SK-N-SH (cell line): Measurements from ENCODE around the gene RAPGEF4. TPM values are rescaled to one million over a fixed set of nuclear protein-coding genes. Genes with fewer than 3 reads are reported as not detected.
"Not testable (repeated sequence)": the region's sequence is repeated elsewhere in the genome, so short reads cannot be mapped to it uniquely, and the experiment has no call there.

Experiments used
- CTCF ChIA-PET: fragments of 300-600, 350-600 bp; formaldehyde crosslinking; extraction: SDS; loops from one replicate; lab custom pipeline; 2021; lab: Yijun Ruan, JAX
- POLR2A ChIA-PET: fragments of 350-600 bp; sonication (Branson Sonifier 250); formaldehyde crosslinking; extraction: SDS; loops from one replicate; lab custom pipeline; 2020; ENCODE audit warnings: antibody characterized with exemption, inconsistent platforms; lab: Yijun Ruan, JAX
- DNase-seq: peaks from one replicate; pipeline ENCODE4 v3.0.0; 2012
- H2AFZ ChIP-seq: fragments of 200-600 bp; sonication (generic); 2 replicates; pipeline ENCODE4 v1.8.1; 2016; ENCODE audit warnings: antibody characterized with exemption, mild to moderate bottlenecking, low read depth
- H3F3A ChIP-seq: fragments of 200-600 bp; sonication (generic); replicated peaks from 2 replicates; pipeline ENCODE3; 2016; ENCODE audit warnings: antibody characterized with exemption, mild to moderate bottlenecking; ENCODE audit not compliant: insufficient read depth
- H3K27ac ChIP-seq, 2 experiments: fragments of 200-500 bp in 1 of 2; fragments of 200-600 bp in 1 of 2; sonication (Bioruptor generic) in 1 of 2; sonication (generic), shearing (Covaris generic) in 1 of 2; 2 replicates each; pipeline versions ENCODE4 v1.5.1 to v1.6.1; 2014 to 2016; ENCODE audit warnings: low read depth in 2 of 2, inconsistent platforms in 1 of 2, low read length in 1 of 2, mild to moderate bottlenecking in 1 of 2, mixed read lengths in 1 of 2
- H3K27me3 ChIP-seq: fragments of 200-600 bp; sonication (generic), shearing (Covaris generic); 2 replicates; pipeline ENCODE4 v1.6.1; 2016; ENCODE audit warnings: mixed run types; ENCODE audit not compliant: insufficient read depth
- H3K36me3 ChIP-seq, 2 experiments: fragments of 200-500 bp in 1 of 2; fragments of 200-600 bp in 1 of 2; sonication (Bioruptor generic) in 1 of 2; sonication (generic) in 1 of 2; replicated peaks in 1 of 2; 2 replicates each; pipeline versions ENCODE3 to v1.5.1; 2014 to 2016; ENCODE audit warnings: low read length in 1 of 2, mild to moderate bottlenecking in 1 of 2; ENCODE audit not compliant: insufficient read depth in 2 of 2, control insufficient read depth in 1 of 2
- H3K4me1 ChIP-seq, 2 experiments: fragments of 200-500 bp in 1 of 2; fragments of 200-600 bp in 1 of 2; sonication (Bioruptor generic) in 1 of 2; sonication (generic), shearing (Covaris generic) in 1 of 2; 2 replicates each; pipeline versions ENCODE4 v1.5.1 to v1.6.1; 2014 to 2016; ENCODE audit warnings: low read depth in 1 of 2, low read length in 1 of 2, mixed run types in 1 of 2; ENCODE audit not compliant: insufficient read depth in 2 of 2, control insufficient read depth in 1 of 2
- H3K4me2 ChIP-seq: fragments of 200-600 bp; sonication (generic), shearing (Covaris generic); 2 replicates; pipeline ENCODE4 v1.6.1; 2017; ENCODE audit warnings: mixed run types
- H3K4me3 ChIP-seq, 2 experiments: fragments of 200-500 bp in 1 of 2; fragments of 200-600 bp in 1 of 2; sonication (Bioruptor generic) in 1 of 2; sonication (generic), shearing (Covaris generic) in 1 of 2; 2 replicates each; pipeline versions ENCODE4 v1.5.1 to v1.8.1; 2014 to 2016; ENCODE audit warnings: low read depth in 2 of 2, inconsistent platforms in 1 of 2, low read length in 1 of 2, mild to moderate bottlenecking in 1 of 2, mixed read lengths in 1 of 2, moderate library complexity in 1 of 2
- H3K79me2 ChIP-seq: fragments of 200-600 bp; sonication (generic); 2 replicates; pipeline ENCODE4 v1.8.1; 2017; ENCODE audit warnings: mild to moderate bottlenecking; ENCODE audit not compliant: insufficient read depth
- H3K9ac ChIP-seq: fragments of 200-600 bp; sonication (generic); 2 replicates; pipeline ENCODE4 v1.6.1; 2017; ENCODE audit warnings: mixed run types
- H3K9me2 ChIP-seq: fragments of 200-600 bp; sonication (generic); 2 replicates; pipeline ENCODE4 v1.6.1; 2017; ENCODE audit warnings: mixed run types
- H3K9me3 ChIP-seq: fragments of 200-600 bp; sonication (generic); 2 replicates; pipeline ENCODE4 v1.6.1; 2017; ENCODE audit warnings: mixed run types, mild to moderate bottlenecking, moderate library complexity
- H4K20me1 ChIP-seq: fragments of 200-600 bp; sonication (generic); 2 replicates; pipeline ENCODE4 v1.6.1; 2017; ENCODE audit warnings: mild to moderate bottlenecking, mixed run types; ENCODE audit not compliant: insufficient read depth
- CTCF ChIP-seq: fragments of 200-600 bp; sonication (generic); IDR thresholded peaks from 2 replicates; pipeline ENCODE4 v1.6.1; 2017; ENCODE audit warnings: antibody characterized with exemption, mild to moderate bottlenecking, moderate library complexity
- ELF1 ChIP-seq: IDR thresholded peaks from 2 replicates; pipeline ENCODE4 v1.4.0; 2012
- EZH2phosphoT487 ChIP-seq: fragments of 200-600 bp; sonication (generic); IDR thresholded peaks from 2 replicates; pipeline ENCODE4 v1.6.1; 2017; ENCODE audit warnings: low read depth, mixed run types, mild to moderate bottlenecking, antibody characterized with exemption, moderate library complexity, borderline replicate concordance
- GABPA ChIP-seq: IDR thresholded peaks from 2 replicates; pipeline ENCODE4 v1.4.0; 2012; ENCODE audit warnings: low read depth, mild to moderate bottlenecking
- MEF2A ChIP-seq: IDR thresholded peaks from 2 replicates; pipeline ENCODE4 v1.4.0; 2012; ENCODE audit warnings: low read depth, borderline replicate concordance
- MXI1 ChIP-seq: IDR thresholded peaks from 2 replicates; pipeline ENCODE4 v1.6.1; 2012; ENCODE audit warnings: mild to moderate bottlenecking, low read depth, low read length, improper control_type of control experiment
- NRF1 ChIP-seq: IDR thresholded peaks from 2 replicates; pipeline ENCODE4 v1.6.1; 2012; ENCODE audit warnings: low read depth, mild to moderate bottlenecking, low read length
- RXRA ChIP-seq: IDR thresholded peaks from 2 replicates; pipeline ENCODE4 v1.4.0; 2012; ENCODE audit warnings: low read depth, mild to moderate bottlenecking, borderline replicate concordance
- TEAD4 ChIP-seq: IDR thresholded peaks from 2 replicates; pipeline ENCODE4 v1.4.0; 2012; ENCODE audit warnings: mild to moderate bottlenecking, borderline replicate concordance; ENCODE audit not compliant: insufficient read depth
- ZBTB33 ChIP-seq: IDR thresholded peaks from 2 replicates; pipeline ENCODE4 v1.4.0; 2012; ENCODE audit warnings: low read depth, borderline replicate concordance
- whole genome bisulfite sequencing: methylation state at CpG from one replicate; pipeline ENCODE4 v1.1.6; 2017; ENCODE audit warnings: low lambda C conversion rate; 5-methylcytosine and 5-hydroxymethylcytosine counted together
- polyA plus RNA-seq, 3 experiments: library from polyadenylated mRNA; depleted of rRNA; stranded (reverse); fragments of >200 nt; gene quantifications; 2 replicates each; pipeline ENCODE4 v1.2.3, GENCODE V29; 2012

RAPGEF4 gene
- polyA plus RNA-seq, 1 of the 3 experiments (the other 2 are of a cell fraction), result 0.30 TPM

DNA sequence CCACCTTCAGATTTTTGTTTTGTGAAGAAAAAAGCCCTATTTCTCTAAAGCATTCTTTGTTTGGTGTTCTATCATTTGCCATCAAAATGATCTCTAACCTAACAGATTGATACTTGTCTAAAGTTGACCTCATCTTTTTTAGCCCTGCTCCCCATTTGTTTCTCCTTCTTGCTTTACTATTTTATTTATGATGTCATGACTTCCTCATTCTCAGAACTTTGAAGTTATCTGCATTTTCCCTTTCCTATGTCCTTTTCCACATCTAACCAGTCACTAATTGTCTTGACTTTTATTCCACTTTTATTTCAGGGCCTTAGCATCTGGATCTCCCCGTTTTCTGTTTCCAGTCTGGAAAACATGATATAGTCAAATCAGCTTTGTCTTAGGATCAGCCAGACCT, 8.3 kb downstream of the RAPGEF4 start:
- 18% methylated on average over 1 of the region's 1 CpG for WGBS
- CTCF ChIA-PET, result no interaction called here
- H3K27ac ChIP-seq, result no peak overlapping the region

DNA sequence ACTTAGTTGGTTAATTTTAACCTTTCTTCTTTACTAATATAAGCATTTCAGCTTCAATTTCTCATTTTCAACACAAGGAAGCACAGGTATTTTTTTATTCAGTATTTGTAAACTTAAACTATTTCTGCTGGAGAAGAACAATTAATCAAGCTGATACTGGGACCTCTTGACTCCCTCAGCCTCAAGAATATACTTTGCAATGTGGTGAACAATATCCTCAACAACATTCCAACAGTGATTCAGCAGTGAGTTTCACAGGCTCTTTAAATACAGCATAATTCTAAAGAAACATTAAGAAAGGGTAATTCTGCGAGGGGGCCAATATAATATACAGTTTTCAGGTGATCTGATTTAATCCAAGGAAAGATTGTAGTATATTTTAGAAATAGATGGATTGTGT, 10.0 kb downstream of the RAPGEF4 start:
- WGBS, result 43% methylated on average over 1 of the region's 1 CpG
- POLR2A ChIA-PET, result no interaction called here

More for the DNA sequence above, 8.3 kb downstream of the RAPGEF4 start:
- DNase-seq, result no peak
- Histone ChIP-seq H4K20me1 (no peaks in the 10 kb centered on the region), H3K36me3 (no peaks in the 10 kb centered on the region), H3K79me2 (no peaks in the 10 kb centered on the region), H3K27me3 (no peaks in the 10 kb centered on the region), H3K4me1 (peaks cover 0 to 4% of the 10 kb centered on the region in 2 experiments; a peak in 1 of 4 replicates), H3K9ac (no peak overlapping the region), H3K9me2 (no peaks in the 10 kb centered on the region), H3K9me3 (no peaks in the 10 kb centered on the region), H3F3A (no peaks in the 10 kb centered on the region), H2AFZ (no peak overlapping the region), H3K4me2 (no peak overlapping the region), H3K4me3 (no peak overlapping the region)
- TF ChIP-seq MEF2A (no peak), TEAD4 (no peak), ZBTB33 (no peak), CTCF (no peak), ELF1 (no peak)
- POLR2A ChIA-PET, result no interaction called here

DNA sequence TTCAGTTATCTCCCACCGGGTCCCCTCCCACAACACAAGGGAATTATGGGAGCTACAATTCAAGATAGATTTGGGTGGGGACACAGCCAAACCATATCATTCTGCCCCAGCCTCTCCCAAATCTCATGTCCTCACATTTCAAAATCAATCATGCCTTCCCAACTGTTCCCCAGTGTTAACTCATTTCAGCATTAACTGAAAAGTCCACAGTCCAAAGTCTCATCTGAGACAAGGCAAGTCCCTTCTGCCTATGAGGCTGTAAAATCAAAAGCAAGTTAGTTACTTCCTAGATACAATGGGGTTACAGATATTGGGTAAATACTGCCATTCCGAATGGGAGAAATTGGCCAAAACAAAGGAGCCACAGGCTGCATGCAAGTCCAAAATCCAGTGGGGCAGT, 12.9 kb downstream of the RAPGEF4 start:
- POLR2A ChIA-PET, H3K4me1 ChIP-seq, H3K4me2 ChIP-seq, H3K9ac ChIP-seq, DNase-seq, CTCF ChIA-PET, H3K4me3 ChIP-seq, H4K20me1 ChIP-seq, H3K27me3 ChIP-seq, H3K27ac ChIP-seq, H3K9me2 ChIP-seq, H2AFZ ChIP-seq, H3K9me3 ChIP-seq, H3K36me3 ChIP-seq, H3F3A ChIP-seq, H3K79me2 ChIP-seq: not testable (repeated sequence)
- 67% methylated on average over 2 of the region's 2 CpGs for WGBS

More for the DNA sequence above, 10.0 kb downstream of the RAPGEF4 start:
- H3F3A ChIP-seq, result no peaks in the 10 kb centered on the region
- H3K27me3 ChIP-seq, result no peaks in the 10 kb centered on the region
- no peak overlapping the region for H3K9ac ChIP-seq
- no peak overlapping the region for H3K4me3 ChIP-seq
- peaks cover 0 to 4% of the 10 kb centered on the region in 2 experiments; a peak in 1 of 4 replicates for H3K4me1 ChIP-seq
- no peaks in the 10 kb centered on the region for H3K79me2 ChIP-seq
- no peaks in the 10 kb centered on the region for H3K9me2 ChIP-seq
- no peak for DNase-seq
- no peaks in the 10 kb centered on the region for H3K36me3 ChIP-seq
- TF ChIP-seq NRF1 (no peak), MXI1 (no peak), RXRA (no peak), EZH2phosphoT487 (no peak), ELF1 (no peak), GABPA (no peak)
- H3K9me3 ChIP-seq, result no peaks in the 10 kb centered on the region
- H3K4me2 ChIP-seq, result no peak overlapping the region
- no peaks in the 10 kb centered on the region for H4K20me1 ChIP-seq
- H3K27ac ChIP-seq, result no peak overlapping the region
- no peak overlapping the region for H2AFZ ChIP-seq
- CTCF ChIA-PET, result interaction anchor here (0.7 kb wide), 1 partner anchor 282 kb away, joined by 5 read pairs; no protein-coding TSS in a partner anchor
